Neural crest cell (in vitro differentiated cells): ENCODE results near the gene PRAC1. TPM values are rescaled to one million over a fixed set of nuclear protein-coding genes. Genes with fewer than 3 reads are reported as not detected.

Experiments
- DNase-seq: peaks from one replicate; pipeline ENCODE4 v3.0.0; 2021; ENCODE audit warnings: low read depth, mixed read lengths, low spot score
- H3K27ac Mint-ChIP-seq: one replicate; pipeline ENCODE4 v1.8.0; 2021; ENCODE audit warnings: mild to moderate bottlenecking, mixed read lengths; ENCODE audit not compliant: unreplicated experiment
- H3K27me3 Mint-ChIP-seq: 2 replicates; pipeline ENCODE4 v1.8.0; 2021; ENCODE audit warnings: low read depth, mild to moderate bottlenecking, mixed read lengths
- H3K36me3 Mint-ChIP-seq: 2 replicates; pipeline ENCODE4 v1.8.0; 2021; ENCODE audit warnings: low read depth, mild to moderate bottlenecking, mixed read lengths
- H3K4me1 Mint-ChIP-seq: 2 replicates; pipeline ENCODE4 v1.8.0; 2021; ENCODE audit warnings: mixed read lengths
- H3K4me3 Mint-ChIP-seq: one replicate; pipeline ENCODE4 v1.8.0; 2021; ENCODE audit warnings: mild to moderate bottlenecking, mixed read lengths
- H3K9me3 Mint-ChIP-seq: 2 replicates; pipeline ENCODE4 v1.8.0; 2021; ENCODE audit warnings: mixed read lengths
- CTCF ChIP-seq: fragments of 200-600 bp; sonication (generic); conservative IDR thresholded peaks from 2 replicates; pipeline ENCODE4 v1.5.0; 2021; ENCODE audit warnings: antibody characterized with exemption, mild to moderate bottlenecking
- total RNA-seq: library from RNA; stranded (reverse); gene quantifications from 2 replicates; pipeline ENCODE4 v1.2.1, GENCODE V29; 2021

Gene PRAC1
- total RNA-seq, 1 donor from 2014 or later, result not detected

GRCh38 chr17:48726114-48726915 lies 4.0 kb upstream of the PRAC1 start:
- H3K36me3 Mint-ChIP-seq, result no peaks in the 10 kb centered on the region
- H3K27ac Mint-ChIP-seq, result no peak overlapping the region
- peaks cover 11% of the 10 kb centered on the region for H3K4me1 Mint-ChIP-seq
- no peaks in the 10 kb centered on the region for H3K9me3 Mint-ChIP-seq
- no peak overlapping the region for H3K4me3 Mint-ChIP-seq
- no peak for DNase-seq
- no peak for TF ChIP-seq CTCF
- H3K27me3 Mint-ChIP-seq, result peaks cover 100% of the 10 kb centered on the region

GRCh38 chr17:48725288-48726064 lies 3.2 kb upstream of the PRAC1 start:
- Mint-ChIP-seq H3K27me3 (peaks cover 100% of the 10 kb centered on the region), H3K4me3 (no peak overlapping the region), H3K4me1 (peaks cover 11% of the 10 kb centered on the region), H3K36me3 (no peaks in the 10 kb centered on the region), H3K9me3 (no peaks in the 10 kb centered on the region), H3K27ac (no peak overlapping the region)
- TF ChIP-seq CTCF, result no peak
- no peak for DNase-seq

GRCh38 chr17:48725004-48725287 lies 2.6 kb upstream of the PRAC1 start:
- TF ChIP-seq CTCF, result no peak
- peaks cover 14% of the 10 kb centered on the region for H3K4me1 Mint-ChIP-seq
- no peak for DNase-seq
- no peaks in the 10 kb centered on the region for H3K9me3 Mint-ChIP-seq
- H3K4me3 Mint-ChIP-seq, result no peak overlapping the region
- no peaks in the 10 kb centered on the region for H3K36me3 Mint-ChIP-seq
- no peak overlapping the region for H3K27ac Mint-ChIP-seq
- H3K27me3 Mint-ChIP-seq, result peaks cover 100% of the 10 kb centered on the region

- peak; percentile 85 for DNase-seq
- Mint-ChIP-seq H3K9me3 (no peaks in the 10 kb centered on the region), H3K4me1 (peaks cover 14% of the 10 kb centered on the region), H3K27me3 (peaks cover 100% of the 10 kb centered on the region), H3K4me3 (peak overlapping the region; percentile 69), H3K27ac (no peak overlapping the region), H3K36me3 (no peaks in the 10 kb centered on the region)
- TF ChIP-seq CTCF, result peak; percentile 79
These were observed 2.1 kb upstream of the PRAC1 start for GRCh38 chr17:48724251-48725003.

GRCh38 chr17:48723423-48724250 lies 1.3 kb upstream of the PRAC1 start:
- Mint-ChIP-seq H3K27me3 (peaks cover 100% of the 10 kb centered on the region), H3K4me3 (peak overlapping the region; percentile 4), H3K9me3 (no peaks in the 10 kb centered on the region), H3K27ac (no peak overlapping the region), H3K36me3 (no peaks in the 10 kb centered on the region), H3K4me1 (peaks cover 14% of the 10 kb centered on the region)
- no peak for TF ChIP-seq CTCF
- no peak for DNase-seq
